Measurements from ENCODE around the gene IL10RB.

Gene IL10RB

GRCh38 chr21:33332143-33332542 lies 66.0 kb downstream of the IL10RB start:
- no peak for DNase-seq (ENCODE audit: low read depth)

GRCh38 chr21:33334191-33334590 lies 68.0 kb downstream of the IL10RB start:
- DNase-seq (ENCODE audit: low read depth): no peak

GRCh38 chr21:33334824-33335223 lies 68.7 kb downstream of the IL10RB start:
- DNase-seq (ENCODE audit: low read depth): no peak

GRCh38 chr21:33339135-33339534 lies 73.0 kb downstream of the IL10RB start:
- DNase-seq (ENCODE audit: low read depth): no peak

- no peak for DNase-seq (ENCODE audit: low read depth)
These were observed 73.8 kb downstream of the IL10RB start for GRCh38 chr21:33339918-33340317.

GRCh38 chr21:33345751-33346238 lies 79.6 kb downstream of the IL10RB start:
- DNase-seq (ENCODE audit: low read depth): no peak

Data from ELR (cell line).